ENCODE results near the gene SOX10.
"Not testable (repeated sequence)": the region's sequence is repeated elsewhere in the genome, so short reads cannot be mapped to it uniquely, and the experiment has no call there.

Gene SOX10

GRCh38 chr22:37959231-37959825 lies 25.0 kb downstream of the SOX10 start:
- DNase-seq = no peak

GRCh38 chr22:37957232-37957631 lies 27.1 kb downstream of the SOX10 start:
- no peak for DNase-seq

GRCh38 chr22:37955825-37956397 lies 28.4 kb downstream of the SOX10 start:
- DNase-seq = not testable (repeated sequence)

DNA sequence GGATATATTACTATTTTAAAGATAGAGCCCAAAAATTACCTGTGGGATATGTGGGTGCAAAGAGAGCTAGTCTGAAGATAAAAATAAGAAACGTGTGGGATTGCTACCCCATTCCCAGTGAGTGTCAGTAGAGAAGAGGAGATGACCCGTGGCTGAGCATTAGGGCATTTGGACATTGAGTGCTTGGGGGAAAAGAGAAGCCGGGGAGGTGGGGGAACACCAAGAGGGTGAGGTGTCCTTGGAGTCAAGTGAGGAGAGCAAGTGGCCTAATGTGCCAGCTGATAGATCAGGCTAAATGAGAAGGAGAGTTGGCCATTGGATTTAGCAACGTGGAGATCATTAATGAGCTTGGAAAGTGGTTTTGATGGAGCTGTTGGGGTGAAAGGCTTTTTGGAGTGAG lies 29.7 kb downstream of the SOX10 start:
- DNase-seq = no peak

DNA sequence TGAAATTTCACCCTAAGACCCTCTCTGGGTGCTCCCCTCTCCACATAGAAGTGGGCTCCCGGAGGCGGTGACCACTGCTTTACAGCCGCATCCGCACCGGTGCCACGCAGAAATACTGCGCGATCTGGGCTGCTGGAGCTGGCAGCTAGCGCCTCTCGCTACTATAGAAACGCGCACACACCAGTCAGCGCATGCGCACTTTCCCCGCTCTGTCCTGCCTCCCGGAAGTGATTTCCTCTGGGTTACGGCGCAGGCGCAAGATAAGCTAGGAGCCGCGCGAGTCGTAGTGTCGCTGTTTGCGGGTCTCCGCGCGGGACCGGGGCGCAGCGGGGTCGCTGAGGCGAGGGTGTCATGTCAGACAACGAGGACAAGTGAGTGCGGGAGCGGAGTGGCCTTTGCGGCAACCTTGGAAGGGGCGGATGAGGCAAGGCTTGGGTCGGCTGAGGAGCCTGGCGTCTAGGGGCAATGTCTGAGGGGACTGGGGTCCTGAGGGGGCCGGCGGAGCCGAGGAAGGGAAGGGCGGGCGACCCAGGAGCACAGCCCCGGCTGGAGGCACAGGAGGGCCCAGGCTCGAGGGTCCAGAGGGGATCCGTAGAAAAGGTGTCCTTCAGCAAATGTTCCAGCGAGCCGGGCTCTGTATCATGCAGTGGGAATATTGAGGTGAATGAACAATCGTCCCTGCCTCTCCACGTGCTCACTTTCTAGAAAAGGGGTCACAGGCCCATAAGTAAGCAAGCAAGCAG lies 30.7 kb downstream of the SOX10 start, which contains the start of the genes C22orf23 and POLR2F:
TSS of gene C22orf23 (minus strand) at position 165 of the 743 bp plus-strand sequence. CDS start 452 bp downstream, outside the sequence.
TSS of gene POLR2F (plus strand) at position 263 of the 743 bp plus-strand sequence. CDS start at position 352, 89 bp downstream.
- peak; percentile 88 for DNase-seq

DNA sequence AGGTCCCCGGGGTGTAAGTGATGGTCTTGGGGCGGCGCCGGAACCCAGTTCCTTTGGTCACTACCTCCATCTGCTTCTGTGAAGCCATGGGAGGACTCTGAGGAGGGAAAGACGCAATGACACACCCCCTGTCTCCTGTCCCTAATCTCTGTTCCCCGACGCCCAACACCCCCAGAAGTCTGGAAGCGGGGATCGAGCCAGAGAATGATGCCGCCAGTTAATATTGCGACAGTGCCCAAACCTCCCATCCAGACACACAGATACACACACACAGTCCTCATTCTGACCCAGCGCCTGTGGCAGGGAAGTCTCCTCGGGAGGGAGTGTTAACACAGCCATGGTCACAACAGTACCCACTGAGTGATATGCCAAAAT lies 31.3 kb downstream of the SOX10 start:
- DNase-seq = no peak

DNA sequence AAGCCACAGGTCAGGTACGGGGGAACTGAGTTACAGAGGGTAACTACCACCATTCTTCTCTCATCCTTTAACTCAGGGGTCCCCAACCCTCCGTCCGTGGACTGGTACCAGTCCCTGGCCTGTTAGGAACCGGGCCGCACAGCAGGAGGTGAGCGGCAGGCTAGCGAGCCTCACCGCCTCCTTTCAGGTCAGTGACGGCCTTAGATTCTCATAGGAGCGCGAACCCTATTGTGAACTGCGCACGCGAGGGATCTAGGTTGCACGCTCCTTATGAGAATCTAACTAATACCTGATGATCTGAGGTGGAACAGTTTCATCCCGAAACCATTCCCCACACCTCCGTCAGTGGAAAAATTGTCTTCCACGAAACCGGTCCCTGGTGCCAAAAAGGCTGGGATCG lies 31.7 kb downstream of the SOX10 start:
- DNase-seq = not testable (repeated sequence)

DNA sequence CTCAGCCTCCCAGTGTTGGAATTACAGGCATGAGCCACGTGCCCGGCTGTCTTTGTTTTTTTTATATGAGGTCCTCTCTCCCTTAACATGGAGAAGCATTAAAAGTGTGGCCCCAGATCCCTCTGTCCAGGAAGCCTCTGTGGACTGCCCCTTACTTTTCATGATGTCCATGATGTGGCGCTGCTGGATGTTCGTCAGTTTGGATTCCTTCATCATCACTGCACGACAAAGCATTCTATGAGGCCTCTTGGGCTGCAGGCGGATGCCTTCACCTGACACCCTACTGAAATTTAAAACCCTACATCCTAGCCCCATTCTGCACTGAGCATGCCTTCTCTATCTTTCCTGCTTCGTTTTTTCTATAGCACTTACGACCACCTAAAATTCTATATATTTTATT lies 33.0 kb downstream of the SOX10 start:
- no peak for DNase-seq

GRCh38 chr22:37947142-37947795 lies 37.1 kb downstream of the SOX10 start:
- DNase-seq = not testable (repeated sequence)

DNA sequence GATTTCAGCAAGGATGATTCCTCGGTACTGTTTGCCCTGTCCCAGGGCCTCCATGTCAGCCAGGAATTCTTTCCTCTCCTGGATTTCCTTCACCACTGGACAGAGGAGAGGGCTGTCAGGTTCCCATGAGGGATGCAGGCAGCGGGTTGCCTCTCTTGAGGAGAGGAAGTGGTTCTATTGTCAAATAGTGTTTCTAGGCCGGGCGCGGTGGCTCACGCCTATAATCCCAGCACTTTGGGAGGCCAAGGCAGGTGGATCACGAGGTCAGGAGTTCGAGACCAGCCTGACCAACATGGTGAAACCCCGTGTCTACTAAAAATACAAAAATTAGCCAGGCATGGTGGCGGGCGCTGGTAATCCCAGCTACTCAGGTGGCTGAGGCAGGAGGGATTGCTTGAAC lies 39.9 kb downstream of the SOX10 start:
- DNase-seq = not testable (repeated sequence)

- DNase-seq = no peak
Observed at GRCh38 chr22:37943825-37944198, 40.5 kb downstream of the SOX10 start.

GRCh38 chr22:37943136-37943824 lies 41.1 kb downstream of the SOX10 start:
- DNase-seq = no peak

- no peak for DNase-seq
Observed at GRCh38 chr22:37942133-37942532, 42.2 kb downstream of the SOX10 start.

DNA sequence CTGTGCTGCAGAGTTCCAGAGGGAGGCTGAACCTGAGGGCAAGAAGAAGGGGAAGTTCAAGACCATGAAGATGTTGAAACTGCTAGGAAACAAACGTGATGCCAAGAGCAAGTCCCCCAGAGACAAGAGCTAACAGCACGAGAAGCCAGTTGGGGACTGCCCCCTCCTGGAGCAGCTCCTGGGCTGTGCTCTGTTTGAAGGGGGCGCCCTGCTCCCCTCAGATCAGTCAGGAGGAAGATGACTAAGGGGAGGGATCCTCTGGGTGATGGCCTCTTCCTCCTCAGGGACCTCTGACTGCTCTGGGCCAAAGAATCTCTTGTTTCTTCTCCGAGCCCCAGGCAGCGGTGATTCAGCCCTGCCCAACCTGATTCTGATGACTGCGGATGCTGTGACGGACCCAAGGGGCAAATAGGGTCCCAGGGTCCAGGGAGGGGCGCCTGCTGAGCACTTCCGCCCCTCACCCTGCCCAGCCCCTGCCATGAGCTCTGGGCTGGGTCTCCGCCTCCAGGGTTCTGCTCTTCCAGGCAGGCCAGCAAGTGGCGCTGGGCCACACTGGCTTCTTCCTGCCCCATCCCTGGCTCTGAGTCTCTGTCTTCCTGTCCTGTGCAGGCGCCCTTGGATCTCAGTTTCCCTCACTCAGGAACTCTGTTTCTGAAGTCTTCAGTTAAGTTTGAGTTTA lies 43.5 kb downstream of the SOX10 start:
- DNase-seq = no peak

DNA sequence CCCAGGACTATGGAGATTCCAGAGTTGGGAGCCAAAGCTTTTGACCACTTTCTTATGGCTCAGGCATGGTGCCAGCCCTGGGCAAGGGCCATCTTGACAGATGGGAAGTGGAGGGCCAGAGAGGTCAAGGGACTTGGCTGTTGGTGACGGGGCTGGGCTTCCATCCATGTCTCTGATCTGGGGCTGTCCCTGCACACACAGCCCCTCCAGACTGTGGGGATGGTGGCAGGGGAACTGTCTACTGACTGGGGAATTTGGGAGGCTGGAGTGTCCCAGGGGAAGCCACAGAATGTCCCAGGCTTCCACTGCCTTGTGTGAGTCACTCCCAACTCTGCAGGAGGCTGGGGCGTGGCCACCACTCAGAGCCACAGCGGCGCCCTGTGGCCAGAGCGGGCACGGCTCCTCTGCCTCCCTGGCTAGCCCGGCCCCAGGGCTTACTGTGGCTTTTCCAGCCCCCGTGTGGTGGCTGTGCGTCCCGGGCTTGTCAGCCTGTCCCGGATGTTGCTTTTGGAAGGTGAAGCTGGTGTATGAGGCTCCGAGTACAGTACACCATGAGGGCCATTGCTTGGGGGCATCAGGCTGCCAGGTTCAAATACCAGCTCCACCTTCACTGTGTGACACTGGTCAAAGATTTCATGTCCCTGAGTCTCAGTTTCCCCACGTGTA lies 50.5 kb downstream of the SOX10 start:
- DNase-seq = no peak

DNA sequence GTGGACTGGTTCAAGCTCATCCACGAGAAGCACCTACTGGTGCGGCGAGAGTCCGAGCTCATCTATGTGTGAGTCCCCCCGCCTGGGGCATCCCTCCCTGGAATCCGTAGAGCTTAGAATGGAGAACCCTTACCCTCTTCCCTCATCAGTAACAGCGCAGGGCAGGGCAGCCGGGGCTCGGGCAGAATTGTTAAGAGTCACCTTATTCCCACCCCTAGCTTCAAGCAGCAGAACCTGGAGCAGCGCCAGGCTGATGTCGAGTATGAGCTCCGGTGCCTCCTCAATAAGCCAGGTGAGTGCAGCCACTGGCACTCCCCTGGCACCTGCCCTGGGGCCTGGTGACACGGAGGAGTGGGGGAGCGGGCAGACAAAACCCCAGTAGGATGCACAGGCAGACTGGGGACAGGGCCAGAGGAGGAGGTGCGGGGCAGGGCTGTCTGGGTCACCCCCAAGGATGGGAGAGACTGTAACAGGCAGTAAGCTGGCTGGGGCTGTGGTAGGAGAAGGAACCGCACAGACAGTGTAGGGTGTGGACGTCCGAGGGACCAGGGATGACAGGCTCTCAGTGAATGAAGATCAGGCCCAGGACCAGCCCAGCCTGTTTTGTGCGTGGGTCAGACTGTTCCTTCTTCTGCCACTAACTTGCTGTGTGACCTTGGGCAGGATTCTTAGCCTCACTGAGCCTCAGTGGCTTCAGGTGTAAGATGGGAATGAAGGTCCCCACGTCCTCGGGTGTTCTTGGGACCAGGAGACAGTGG lies 51.4 kb downstream of the SOX10 start:
- DNase-seq = peak; percentile 31

DNA sequence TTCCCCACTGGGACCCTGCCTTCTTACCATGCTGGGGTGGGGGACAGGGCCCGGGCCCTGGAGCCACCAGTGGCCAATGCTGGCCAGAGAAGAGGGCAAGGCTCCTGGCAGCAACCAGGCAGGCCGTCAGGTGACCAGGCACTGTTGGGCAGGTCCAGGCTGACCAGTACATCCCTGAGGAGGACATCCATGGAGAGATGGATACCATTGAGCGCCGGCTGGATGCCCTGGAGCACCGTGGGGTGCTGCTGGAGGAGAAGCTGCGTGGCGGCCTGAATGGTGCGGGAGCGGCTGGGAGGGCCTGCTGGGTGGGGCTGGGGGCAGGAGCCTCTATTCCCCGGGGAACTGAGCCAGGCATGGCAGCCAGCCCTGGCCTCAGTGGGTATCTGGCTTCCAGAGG lies 52.0 kb downstream of the SOX10 start:
- no peak for DNase-seq

DNA sequence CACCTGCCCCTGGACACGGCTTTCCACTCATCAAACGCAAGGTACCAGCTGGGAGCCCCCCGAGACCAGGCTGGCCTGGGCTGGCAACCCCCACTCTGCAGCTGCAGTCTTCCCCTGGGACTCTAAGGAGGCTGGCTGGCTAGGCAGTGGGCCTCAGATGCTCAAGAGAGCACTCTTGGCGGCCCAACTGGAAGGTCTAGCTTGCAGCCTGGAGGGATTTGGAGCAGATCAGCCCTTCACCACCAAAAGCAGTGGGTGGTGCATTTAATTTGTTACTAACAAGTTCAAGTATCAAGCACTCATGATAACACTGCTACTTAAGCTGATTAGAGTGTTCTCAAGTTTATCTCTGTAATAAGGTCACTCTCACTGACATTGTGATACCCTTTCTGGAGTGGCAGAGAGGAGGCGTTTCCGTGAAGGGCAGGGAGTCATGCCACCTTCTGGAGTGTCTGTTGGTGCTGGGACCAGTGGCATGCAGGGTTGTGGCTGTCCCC lies 52.4 kb downstream of the SOX10 start:
- no peak for DNase-seq

DNA sequence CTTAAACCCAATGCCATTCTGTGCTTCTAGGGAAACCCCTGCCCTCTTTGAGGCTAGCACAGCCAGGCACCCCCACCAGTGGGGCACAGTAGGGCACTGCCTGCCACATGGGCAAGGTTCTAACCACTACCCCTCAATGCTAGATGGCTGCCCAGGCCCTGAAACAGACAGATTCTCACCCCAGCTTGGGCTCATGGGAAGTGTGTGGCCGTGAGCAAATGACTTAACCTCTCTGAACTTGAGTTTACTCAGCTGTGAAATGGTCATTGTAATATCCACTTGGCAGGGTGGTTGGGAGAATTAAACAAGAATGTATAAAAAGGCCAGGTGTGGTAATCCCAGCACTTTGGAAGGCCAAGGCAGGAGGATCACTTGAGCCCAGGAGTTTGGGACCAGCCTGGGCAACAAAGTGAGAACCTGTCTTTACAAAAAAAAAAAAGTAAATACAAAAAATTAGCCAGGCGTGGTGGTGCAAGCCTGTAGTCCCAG lies 53.4 kb downstream of the SOX10 start:
- no peak for DNase-seq

GRCh38 chr22:37930270-37930951 lies 53.9 kb downstream of the SOX10 start:
- no peak for DNase-seq
